ENCODE results near the gene CASKIN1. TPM values are rescaled to one million over a fixed set of nuclear protein-coding genes. Genes with fewer than 3 reads are reported as not detected.

Gene CASKIN1
- polyA plus RNA-seq, 12 donors, result 1.3 to 4.1 (median 2.1) TPM; not detected in 2

- DNase-seq, result no peak
Measured at GRCh38 chr16:2190659-2191445, 5.6 kb downstream of the CASKIN1 start.

DNA sequence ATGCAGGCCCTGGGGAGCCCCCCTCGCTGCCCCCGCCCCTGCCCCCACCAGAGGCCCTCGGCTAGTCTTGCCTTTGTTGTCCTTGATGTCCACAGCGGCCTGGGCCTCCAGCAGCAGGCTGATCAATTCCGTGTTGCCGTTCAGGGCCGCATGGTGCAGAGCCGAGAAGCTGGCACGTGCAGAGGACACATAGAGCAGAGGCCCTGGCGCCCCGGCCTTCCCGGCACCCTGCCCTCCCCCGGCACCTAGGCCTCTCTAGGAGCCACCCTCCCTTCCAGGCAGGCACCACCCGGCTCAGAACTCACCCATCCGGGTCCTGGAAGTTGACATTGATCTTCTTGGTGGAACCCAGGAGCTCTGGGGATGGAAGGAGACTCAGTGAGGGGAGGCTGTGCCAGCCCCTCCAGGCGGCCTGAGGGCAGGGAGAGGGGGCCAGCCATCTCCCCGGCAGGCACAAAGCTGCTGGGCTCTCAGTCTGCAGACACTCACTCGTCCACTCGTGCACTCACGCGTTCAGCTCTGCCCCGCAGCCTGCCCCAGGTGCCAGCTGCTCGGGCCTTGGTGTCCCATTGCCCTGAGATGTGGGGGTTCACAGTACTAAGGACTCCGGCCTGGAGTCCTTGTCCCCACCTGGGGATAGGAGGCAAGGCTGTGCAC is 6.3 kb downstream of the CASKIN1 start:
- no peak for DNase-seq

GRCh38 chr16:2189252-2189893 is 7.0 kb downstream of the CASKIN1 start:
- no peak for DNase-seq

- DNase-seq, result no peak
Measured at GRCh38 chr16:2188395-2188794, 8.0 kb downstream of the CASKIN1 start.

GRCh38 chr16:2187212-2187611 is 9.2 kb downstream of the CASKIN1 start:
- no peak for DNase-seq

DNA sequence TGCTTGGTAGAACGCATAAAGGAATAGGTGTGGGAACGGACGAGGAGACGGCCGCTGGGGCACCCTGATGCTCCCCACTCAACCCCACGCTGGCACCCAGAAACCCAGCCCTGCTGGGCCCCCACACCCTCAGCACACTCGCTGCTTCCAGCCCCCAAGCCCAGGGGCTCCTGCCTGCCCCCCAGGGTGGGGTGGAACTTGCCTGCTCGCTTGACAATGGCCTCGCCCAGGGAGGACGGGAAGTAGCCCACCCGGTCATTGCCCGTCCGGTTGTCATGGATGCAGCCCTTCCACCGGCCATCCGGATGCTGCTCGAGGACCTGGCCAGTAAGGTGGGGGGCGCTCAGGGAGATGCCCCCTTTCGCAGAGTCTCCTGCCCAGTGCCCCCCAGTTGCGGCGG is 9.9 kb downstream of the CASKIN1 start:
- no peak for DNase-seq

- DNase-seq, result no peak
Measured at GRCh38 chr16:2186064-2186463, 10.3 kb downstream of the CASKIN1 start.

DNA sequence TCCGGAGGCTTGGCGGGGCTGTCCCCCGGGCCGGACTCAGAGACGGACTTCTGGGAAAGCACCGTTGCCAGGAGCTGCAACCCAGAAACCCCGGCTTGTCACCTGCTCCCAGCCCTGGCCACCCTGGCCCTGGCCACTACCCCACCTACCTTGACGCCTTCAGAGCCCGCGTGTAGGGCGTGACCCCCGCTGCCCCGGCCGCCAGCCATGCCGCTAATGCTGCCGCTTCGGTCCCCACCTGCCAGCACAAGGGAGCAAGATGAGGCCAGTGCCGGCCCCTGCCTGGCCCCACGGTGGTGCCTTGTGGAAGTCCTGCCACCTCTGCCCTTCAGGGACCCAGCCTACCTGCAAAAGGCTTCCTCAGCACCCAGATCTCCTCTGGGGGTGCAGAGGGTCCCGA is 11.4 kb downstream of the CASKIN1 start:
- DNase-seq, result no peak

DNA sequence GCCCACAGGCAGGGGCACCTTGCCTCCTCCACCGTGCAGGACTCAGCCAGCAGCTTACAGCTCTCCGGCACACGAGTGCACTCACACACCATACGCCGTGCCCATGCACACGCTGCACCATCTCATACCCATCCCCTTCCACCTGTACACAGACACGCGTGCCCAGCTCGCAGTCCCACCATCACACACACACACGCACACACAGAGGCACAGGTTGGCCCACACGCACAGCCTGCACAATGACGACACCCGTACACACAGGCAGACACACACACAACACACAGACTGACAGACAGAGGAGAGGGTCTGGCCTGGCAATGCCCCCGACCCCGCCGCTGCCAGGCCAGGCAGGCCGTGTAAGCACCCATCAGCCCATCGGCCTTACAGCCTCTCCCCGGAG is 12.1 kb downstream of the CASKIN1 start:
- no peak for DNase-seq

DNA sequence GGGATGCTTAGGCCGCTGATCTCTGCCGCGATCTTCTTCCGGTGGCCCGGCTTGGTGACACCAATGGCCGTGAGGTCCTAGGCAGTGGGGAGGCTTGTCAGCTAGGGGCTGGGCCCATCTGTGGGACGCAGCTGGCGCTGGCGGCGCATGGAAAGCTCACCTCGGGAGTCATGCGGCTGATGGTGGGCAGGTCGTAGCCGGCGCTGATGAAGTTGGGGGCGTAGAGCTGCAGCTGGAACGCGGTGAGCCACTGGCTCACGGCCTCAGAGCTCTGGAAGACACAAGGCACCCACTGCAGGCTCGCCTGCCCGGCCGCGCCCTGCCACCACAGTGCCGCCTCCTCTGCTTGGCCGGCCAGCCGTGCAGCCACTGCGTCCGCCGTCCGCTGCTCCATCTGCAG is 12.7 kb downstream of the CASKIN1 start:
- no peak for DNase-seq

DNA sequence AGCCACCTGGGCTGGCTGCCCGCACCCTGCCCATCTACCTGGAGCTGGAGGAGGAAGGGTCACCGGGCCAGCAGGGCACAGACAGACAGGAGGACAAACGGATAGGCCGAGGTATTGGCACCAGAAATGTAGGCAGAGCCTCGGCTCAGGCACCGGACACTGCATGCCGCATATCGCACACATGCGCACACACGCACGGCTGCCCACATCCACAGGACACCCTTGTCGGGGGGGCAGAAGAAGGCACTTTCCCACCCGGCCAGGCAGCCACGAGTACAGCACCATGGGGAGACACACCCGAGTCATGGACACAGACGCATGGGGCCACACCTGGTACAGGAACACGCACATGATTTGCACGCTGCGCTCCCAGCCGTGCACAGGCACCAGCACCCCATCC is 14.5 kb downstream of the CASKIN1 start:
- no peak for DNase-seq

DNA sequence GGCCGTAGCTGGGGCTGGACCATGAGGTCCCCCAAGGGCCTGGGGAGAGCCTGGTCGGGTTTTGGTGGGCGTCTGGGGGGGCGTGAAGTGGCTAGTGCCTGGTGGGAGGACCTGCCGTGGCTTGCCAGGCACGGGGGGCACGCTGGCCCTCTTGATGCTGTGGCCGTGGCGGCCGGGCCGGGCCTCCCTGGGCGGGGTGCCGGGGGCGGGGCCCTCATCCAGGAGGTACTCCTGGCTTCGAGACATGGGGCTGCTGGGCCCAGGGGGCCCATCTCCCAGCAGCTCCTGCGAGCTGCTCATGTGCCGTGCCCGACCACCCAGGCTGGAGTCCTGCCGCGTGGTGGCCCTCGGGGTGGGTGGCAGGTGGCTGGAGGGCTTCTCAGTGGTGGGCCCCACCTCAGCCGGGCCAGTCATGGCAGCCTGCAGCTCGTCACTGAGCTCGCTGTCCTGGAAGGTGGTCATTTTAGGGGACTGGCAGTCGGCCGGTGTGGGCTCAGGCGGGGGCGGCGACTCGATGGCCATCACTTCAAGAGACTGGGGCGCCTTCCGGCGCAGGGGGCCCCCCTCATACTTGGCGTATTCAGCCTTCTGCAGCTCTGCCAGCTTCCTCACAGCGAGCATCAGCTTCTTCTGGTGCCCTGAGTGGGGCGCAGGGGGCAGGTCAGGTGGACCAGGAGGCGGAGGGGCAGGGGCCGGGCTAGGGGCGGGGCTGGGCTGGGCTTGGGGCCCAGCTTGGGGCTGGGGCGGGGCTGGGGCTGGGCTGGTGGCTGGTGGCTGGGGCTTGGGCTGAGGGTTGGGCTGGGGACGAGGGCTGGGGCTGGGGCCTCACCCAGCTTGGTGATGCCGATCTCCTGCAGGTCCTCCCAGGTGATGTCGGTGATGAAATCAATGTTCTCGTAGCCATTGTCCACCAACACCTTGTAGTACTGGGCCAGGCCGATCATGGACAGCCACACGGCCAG is 15.2 kb downstream of the CASKIN1 start:
- no peak for DNase-seq

- DNase-seq, result no peak
Measured at GRCh38 chr16:2180461-2180860, 15.9 kb downstream of the CASKIN1 start.

- no peak for DNase-seq
Measured at GRCh38 chr16:2179576-2179975, 16.8 kb downstream of the CASKIN1 start.

- no peak for DNase-seq
Measured at GRCh38 chr16:2179107-2179501, 17.3 kb downstream of the CASKIN1 start.

- DNase-seq, result no peak
Measured at GRCh38 chr16:2178321-2179106, 17.9 kb downstream of the CASKIN1 start.

- no peak for DNase-seq
Measured at GRCh38 chr16:2177561-2177960, 18.8 kb downstream of the CASKIN1 start.

DNA sequence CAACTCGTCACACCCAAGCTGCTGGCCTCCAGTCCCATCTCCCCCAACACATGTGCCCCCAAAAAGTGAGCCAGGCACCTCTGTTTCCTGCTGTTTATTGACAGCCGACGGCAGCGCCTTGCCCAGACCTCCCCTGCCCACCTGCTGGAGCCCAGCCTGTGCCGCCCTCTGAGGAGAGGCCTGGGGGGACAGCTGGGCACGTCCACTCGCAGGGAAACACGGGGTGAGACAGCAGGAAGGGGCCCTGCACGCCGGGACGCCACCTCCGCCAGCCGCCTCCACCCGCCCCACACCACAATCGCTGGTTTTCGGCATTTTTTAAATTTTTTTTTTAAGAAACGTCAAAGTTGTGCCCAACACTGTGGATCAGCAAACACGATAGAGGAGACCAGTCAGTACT is 19.3 kb downstream of the CASKIN1 start:
- no peak for DNase-seq

DNA sequence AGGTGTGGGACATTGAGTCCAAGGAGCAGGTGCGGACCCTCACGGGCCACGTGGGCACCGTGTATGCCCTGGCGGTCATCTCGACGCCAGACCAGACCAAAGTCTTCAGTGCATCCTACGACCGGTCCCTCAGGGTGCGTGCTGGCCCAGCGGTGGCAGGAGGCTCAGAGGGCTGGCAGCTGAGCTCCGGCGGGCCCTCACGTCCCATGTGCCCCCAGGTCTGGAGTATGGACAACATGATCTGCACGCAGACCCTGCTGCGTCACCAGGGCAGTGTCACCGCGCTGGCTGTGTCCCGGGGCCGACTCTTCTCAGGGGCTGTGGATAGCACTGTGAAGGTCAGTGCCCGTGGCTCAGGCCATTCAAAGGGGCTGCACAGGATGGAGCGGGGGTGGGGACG is 20.4 kb downstream of the CASKIN1 start:
- no peak for DNase-seq

DNA sequence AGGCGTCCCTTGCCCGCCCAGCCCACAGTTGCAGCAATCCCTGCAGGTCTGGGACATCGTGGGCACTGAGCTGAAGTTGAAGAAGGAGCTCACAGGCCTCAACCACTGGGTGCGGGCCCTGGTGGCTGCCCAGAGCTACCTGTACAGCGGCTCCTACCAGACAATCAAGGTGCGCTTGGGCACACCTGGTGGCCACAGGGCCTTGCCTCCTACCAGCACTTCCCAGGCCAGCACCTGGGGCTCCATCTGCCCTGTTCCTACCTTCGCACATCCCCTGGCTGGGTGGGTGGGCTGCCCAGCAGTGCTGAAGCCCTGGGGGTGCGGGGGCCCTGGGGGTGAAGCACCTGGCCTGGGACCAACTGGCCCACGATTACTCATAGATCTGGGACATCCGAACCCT is 21.0 kb downstream of the CASKIN1 start:
- DNase-seq, result no peak

Measured in muscle of arm (tissue), 12 donors.